Retina (tissue), 1 donor: ENCODE data around the gene FAM89B.
"Not testable (repeated sequence)": the region's sequence is repeated elsewhere in the genome, so short reads cannot be mapped to it uniquely, and the experiment has no call there.

Source experiments
- DNase-seq: peaks from one replicate; pipeline ENCODE4 v3.0.0-alpha.2; 2016

FAM89B gene

DNA sequence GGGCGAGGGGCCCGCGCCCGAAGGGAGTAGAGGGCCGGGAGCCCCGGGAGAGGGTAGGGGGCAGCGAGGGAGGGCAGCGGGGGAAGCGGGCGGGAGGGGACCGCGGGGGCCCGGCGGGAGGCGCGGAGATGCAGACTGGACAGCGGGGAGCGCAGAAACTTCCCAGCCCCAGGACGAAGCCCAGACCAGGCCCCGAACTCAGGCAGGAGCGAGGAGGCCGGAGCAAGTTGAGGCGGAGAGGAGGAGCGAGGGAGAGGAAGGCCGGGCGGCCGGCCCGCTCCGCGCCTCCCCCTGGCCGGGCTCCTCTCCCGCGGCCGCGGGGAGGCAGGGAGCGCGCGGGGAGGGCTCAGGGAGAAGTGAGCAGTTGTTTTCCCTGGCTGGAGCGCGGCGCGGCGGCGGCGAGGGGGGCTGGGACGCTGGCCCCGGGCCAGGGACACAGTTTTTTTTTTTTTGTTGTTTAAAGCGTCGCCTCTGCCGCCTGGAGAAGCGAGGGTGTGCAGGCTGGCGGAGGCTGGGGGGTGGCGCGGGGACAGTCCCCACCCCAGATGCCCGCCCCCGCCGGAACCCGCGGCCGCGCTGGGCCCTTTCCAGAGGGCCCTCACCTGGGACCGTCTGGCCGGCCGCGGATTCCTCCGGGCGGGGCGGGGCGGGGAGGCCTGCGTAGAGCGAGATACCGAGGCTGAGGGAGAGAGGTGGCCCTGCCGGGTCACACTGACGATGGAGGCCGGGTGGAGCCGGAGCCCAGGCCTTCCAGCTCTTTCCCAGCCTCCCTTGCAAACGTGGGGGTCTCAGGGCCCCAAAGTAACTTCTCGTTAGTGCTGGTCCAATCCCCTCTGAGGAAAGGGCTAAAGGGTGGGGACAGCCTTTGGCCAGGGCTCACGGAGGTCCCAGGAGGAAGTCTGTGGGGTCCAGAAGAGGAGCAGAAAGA is 14.1 kb upstream of the FAM89B start, which contains the start of gene LTBP3:
Gene LTBP3, minus strand, starts transcription at position 358 of the 928 bp plus-strand sequence. CDS start 400 bp downstream, outside the sequence.
- peak; percentile 83 for DNase-seq

DNA sequence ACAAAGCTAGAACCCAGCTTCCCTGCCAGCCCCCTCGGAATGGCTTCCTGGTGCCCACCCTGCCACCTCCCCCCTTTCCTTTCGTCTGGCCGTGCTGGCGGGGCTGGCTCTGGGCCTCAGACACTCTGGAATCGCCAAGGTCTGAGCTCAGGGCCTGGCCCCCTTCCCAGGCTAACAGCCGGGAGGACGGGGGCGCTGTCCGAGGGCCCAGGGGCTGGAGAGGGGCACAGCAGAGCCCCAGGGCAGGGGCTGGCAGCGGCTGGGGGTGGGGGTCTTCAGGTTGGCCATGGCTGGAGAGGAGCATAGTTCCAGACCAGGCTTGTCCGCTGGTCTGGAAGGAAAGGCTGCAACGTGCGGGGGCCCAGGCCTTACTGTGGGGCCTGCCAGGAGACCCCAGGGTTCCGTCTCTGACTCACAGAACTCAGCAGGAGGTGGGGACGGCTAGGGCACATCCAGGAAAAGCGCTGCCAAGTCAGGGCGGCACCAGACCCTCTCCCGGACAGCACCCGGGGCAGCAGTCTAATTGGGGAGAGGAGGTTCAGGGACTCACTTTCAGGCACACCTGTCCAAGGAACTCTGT is 13.3 kb upstream of the FAM89B start:
- DNase-seq = no peak

DNA sequence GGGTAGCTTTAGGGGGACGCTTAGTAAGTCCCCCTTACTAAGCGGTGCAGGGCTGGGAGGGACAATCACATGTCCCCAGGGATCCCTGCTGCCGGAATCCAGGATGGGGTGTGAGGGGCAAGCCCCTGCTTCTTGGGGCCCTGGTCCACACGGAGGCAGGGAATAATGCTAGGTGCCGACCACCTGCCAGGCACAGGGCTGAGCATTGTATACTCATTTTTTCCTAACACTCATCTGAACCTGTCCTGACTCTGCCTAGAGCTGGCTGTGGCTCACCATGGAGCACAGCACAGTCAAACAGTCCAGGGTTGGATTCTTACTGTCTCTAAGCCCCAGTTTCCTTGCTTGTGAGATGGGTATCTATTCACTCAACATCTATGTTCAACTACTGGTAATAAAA is 12.8 kb upstream of the FAM89B start:
- DNase-seq = no peak

DNA sequence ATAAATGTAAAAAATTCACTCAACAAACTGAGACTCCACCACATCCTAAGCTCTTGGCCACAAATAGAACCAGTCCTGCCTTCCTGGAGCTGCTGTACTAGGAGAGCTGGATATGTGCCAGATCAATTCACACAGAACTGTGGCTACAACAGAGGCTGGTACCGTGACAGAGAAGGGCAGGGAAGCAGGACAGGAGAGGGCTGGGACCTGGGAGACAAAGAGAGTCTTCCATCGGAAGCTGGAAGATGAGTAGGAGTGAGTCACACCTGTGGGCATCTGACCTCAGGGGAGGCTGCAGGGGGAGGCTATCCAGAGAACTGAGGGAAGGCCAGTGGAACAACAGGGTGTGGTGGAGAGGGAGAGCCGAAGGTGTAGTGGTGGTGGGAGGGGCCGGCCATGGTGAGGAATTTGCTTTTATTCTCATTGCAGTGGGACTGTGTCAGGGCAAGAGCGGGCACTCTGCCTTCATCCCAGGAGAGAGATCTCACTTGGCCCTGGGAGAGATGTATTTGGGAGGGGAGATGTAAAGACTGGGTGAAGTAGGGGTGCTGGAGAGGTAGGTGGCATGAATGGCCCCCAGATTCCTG is 12.3 kb upstream of the FAM89B start:
- DNase-seq = no peak

DNA sequence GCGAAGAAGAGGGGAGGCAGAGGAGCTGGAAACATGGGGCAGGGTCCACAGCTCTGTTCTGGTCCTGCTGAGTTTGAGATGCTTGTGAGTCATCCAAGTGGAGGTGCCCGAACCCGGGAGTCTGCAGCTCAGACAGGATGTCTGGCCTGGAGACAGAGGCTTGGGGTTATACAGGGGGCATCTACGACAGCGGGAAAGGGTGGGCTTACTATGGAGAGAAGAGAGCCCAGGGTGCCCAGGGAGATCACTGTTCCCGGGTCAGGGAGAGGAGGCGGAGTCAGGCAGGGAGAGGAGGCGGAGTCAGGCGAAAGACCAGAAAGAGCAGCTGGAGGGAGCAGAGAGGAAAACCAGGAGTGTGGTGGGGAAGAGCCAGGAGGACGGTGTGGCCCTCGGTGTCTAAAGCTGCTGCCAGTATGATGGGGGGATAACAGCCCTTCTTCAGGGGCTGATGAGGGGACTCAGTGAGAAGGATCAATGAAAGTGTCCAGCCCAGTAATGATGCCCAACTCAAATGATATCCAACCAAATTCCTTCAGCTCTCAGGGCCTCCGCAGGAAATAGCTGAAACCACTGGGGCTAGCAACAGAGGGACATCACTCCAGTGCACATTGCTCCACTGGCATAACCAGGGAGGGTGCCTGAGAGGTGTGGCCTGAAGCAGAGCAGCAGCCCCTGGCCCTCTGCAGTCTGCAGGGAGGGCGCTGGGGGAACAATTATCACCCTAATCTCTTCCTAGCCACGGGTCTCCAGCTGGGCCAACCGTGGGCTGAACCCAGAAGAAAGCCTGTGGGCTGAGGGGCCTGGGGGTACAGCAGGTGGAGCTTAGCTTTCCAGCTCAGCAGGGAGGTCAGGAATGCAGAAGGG is 11.6 kb upstream of the FAM89B start:
- peak; percentile 81 for DNase-seq

DNA sequence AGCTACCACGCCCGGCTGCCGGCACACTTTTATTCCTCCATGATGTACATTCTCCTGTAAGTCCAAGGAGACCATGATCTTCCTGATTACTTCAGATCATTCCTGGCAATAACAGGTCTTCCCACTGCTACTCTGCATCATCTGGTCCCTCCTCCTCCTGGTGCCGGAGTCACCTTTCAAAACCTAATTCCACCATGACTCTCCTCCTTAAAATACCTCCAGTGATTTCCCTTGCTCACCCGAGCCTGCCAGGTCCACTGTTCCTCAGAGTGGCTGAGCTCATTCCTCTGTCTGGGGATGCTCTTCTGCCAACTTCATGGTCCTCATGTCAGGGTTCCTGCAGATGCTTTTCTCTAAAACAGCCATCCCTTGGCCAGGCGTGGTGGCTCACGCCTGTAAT is 10.3 kb upstream of the FAM89B start:
- no peak for DNase-seq

DNA sequence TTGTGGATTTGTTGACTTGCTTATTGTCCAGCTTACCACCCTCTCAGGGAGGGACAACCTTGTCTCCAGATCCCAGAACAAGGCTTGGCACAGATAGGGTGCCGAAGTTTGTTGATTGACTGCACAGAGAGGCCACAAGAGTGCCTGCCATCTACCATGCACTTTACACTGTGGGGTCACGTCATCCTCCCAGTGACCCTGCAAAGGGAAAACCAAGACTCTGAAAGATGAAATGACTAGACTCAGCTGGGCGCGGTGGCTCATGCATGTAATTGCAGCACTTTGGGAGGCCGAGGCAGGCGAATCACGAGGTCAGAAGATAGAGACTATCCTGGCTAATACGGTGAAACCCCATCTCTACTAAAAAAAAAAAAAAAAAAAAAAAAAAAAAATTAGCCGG is 9.6 kb upstream of the FAM89B start:
- DNase-seq = no peak

DNA sequence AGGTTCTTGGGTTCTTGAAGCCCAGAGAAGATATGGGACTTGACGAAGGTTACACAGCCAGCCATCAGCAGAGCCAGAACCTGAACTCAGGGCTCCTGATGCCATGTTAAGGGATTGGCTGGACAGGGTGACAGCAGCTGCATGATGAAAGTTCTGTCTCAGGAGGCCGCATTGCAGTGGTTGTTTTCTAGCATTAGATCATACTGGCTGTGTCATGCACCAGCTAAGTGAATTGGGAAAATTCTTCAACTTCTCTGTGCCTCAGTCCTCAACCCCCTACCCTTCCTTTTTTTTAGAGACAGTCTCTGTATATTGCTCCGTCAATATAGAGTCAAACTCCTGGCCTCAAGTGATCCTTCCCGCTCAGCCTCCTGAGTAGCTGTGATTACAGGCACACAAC is 8.7 kb upstream of the FAM89B start:
- DNase-seq = no peak

DNA sequence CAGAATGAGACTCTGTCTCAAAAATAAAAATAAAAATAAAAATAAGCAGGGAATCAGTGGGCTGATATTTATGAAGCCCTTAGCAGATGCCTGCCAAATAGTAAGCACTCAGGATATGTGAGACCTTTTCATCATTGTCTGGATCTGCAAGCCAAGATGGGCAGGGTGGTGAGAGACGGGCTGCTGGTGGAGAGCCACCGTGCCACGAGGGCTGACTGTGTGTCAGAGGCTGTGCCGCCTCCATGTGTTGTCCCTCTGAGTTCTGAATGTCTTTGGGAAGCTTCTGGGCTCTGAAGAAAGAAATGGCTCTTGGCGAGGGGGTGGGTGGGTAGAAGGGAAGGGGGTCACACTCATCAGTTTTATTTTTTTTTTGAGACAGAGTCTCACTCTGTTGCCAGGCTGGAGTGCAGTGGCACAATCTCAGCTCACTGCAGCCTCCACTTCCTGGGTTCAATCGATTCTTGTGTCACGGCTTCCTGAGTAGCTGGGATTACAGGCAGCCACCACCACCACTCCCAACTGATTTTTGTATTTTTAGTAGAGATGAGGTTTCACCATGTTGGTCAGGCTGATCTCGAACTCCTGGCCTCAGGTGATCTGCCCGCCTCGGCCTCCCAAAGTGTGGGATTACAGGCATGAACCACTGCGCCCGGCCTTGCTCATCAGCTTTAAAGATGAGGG is 7.3 kb upstream of the FAM89B start:
- not testable (repeated sequence) for DNase-seq

DNA sequence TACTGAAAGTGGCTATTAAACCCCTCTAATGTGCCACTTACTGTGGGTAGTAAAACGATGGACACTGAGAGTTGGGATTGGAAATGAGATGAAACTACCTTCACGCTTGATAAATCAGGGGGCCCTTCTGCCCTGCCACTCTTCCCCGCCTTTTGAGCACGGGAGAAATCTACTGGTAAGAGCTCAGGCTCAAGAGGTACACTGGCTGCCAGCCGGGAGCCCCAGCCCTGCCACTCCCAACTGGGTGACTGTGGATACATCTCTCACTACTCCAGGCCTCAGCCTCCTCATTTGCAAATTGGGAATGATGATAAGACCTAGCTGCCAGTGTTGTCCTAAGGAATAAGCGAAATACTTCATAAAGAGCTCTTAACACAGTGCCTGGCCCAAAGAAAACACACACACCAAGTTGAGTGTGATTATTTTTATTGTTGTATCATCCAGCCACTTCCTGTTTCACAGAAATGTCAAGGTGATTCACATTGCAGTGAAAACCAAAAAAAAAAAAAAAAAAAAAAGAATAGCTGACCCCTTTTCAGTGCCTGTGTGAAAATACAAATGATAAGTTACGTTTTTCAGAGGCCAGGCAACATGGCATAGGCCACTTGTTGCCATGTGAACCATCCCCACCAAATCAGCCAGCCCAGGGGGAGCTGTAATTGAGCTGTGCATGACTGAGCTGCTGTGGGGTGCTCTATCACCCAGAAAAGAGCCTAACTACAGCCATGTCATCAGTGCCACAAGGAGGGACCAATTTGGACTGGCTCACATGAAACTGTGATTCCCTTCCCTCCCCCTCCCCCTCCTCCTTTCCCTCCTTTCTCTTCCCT is 6.5 kb upstream of the FAM89B start:
- no peak for DNase-seq

DNA sequence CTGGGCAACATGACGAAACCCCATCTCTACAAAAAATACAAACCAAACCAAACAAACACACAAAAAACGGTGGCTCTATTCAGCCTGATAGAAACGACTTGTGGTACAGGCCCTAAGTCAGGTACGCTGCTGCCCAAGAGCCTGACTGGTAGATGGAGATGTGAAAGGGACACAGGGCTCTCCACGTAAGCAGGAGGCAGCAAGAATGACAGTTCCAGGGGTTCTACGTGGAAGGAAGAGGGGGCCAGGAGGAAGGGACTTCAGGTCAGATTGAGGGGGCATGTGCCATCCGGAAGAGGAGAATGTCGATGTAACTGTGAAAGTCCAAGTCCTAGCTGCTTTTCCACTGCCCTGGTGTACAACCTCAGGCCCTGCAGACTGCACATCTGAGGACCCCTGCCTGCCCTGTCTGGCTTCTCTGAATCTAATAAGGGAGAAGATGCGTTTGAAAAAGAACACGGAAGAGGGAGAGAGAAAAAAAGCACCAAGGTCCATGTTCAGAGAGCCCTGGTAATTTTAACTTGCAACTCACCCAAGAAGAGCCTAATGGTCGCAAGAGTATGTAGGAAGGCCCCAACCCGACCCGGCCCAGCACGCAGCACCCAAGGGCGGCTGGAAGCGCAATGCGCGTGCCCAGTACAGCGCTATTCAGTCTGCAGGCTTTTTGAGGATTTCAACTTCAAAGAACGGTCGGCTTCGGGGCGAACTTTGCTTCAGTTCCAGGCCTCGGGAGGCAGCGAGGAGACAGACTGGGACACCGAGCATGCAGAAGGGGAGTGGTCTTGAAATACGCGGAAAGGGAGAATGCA is 3.0 kb upstream of the FAM89B start:
- no peak for DNase-seq

DNA sequence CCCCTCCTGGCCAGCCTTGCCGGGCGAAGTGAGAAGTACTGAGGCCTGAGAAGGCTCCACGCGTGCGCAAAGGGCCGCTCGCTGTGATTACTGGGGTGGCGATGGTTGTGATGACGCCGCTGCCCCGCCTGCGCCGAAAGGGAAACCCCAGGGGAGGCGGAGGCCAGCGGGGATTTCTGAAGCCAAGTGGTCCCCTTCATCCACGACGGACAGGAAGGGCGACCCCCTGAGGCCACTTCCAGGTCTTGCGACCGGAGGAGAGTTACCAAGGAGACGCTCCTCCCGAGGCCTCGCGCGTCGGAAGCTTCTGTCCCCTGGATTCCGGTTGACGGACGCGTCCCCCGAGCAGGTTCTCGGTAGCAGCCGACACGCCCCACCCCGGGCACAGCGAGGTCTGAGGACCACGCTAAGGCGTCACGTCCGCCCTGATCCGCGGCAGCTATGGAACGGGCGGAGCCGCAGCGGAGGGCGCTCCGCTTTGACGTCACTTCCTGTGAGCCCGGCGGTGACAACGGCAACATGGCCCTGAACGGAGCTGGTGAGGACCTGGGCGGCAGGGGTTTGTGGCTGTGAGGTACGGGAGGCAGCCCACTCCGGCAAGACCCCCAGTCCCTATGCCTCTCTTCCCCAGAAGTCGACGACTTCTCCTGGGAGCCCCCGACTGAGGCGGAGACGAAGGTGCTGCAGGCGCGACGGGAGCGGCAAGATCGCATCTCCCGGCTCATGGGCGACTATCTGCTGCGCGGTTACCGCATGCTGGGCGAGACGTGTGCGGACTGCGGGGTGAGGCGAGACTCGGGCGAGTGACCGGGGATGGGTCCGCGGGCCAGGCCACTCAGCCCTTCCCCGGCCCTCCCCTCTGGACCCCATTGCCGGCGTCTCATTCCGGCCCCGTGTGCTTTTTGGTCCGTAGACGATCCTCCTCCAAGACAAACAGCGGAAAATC is 2.1 kb upstream of the FAM89B start, which contains the start of gene ZNRD2:
Gene ZNRD2, plus strand, starts transcription at position 505 of the 946 bp plus-strand sequence. Its CDS starts 15 bp downstream, at position 520.
- peak; percentile 99 for DNase-seq

DNA sequence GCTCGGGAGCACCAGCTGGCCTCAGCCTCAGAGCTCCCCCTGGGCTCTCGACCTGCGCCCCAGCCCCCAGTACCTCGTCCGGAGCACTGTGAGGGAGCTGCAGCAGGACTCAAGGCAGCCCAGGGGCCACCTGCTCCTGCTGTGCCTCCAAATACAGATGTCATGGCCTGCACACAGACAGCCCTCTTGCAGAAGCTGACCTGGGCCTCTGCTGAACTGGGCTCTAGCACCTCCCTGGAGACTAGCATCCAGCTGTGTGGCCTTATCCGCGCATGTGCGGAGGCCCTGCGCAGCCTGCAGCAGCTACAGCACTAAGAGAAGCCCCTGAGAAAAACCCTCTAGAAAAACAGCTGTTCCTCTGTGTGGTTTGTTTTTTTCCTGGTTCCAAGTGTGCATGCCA is 918 bp upstream of the FAM89B start:
- no peak for DNase-seq

DNA sequence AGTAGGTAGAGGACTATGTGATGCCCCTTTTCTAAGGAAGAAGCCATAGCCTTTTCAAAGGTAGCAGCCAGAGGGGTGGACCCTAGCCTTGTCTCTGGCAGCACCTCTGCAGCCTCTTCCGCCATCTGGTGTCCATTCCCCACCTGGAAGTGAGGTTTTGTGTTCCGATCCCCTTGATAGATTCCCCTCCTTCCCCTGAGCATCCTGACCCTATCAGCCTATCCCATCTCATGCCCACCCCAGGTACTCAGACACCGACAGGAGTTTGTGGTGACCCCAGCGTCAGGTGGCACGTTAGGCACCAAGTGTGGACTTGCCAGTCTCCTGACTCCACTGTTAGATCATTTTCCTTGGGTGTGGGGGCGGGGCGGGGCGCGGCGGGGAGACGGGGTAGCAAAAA is 398 bp upstream of the FAM89B start:
- DNase-seq = no peak

DNA sequence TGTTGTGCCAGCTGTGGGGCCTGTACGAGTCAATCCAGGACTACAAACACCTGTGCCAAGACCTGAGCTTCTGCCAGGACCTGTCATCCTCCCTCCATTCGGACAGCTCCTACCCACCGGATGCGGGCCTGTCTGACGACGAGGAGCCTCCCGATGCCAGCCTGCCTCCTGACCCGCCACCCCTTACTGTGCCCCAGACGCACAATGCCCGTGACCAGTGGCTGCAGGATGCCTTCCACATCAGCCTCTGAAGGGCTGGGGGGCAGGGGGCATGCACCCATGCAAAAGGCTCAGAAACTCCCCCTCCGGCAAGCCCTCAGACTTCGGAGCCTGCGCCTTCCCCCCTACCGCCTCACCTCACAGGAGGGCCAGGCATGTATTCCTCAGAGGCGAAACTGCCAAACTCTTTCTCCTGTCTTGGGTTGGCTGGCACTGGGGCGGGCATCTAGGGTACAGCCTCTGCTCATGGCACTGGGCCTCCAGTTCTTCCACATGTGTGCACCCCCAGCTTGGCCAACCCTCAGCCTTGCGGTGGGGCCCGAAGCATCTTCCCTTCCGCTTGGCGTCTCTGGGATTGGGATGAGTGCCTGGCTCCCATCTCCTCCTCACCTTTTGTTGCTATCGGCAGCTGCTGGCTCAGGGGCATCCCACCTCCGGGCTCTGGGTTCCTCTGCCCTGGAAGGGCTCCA is 1.2 kb downstream of the FAM89B start:
- no peak for DNase-seq

DNA sequence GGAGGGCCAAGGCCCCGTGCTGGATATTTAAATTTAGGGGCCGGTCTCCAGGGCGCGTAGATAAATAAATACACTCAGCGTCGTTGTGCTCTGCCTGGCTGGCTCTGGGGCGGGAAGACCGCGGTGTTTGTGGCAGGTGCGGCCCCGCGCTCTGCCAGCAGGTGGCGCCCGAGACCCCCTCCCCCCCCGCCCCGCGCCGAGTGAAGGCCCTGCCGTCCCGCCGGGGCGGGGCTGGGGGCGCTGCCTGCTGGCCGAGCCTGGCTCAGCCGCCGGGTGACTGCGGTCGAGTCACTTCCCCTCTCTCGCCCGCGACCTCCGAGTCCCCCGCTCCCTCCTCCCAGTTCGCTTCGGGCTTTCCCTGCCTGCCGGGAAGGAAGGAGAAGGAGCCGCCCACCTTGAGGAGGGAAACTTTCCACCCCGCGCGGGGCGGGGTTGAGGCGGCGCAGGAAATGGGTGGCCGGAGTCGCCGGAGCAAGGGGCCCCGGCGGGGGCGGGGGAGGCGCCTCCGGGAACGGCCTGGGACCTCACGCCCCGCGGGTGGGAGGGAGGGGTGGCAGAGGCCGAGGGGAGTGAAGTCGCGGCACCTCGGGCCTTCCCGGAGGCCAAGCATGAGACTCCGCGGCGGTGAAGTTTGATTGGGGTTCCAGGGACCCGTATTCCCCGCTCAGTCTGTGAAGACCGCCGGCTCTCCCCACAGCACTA is 1.9 kb downstream of the FAM89B start:
- peak; percentile 83 for DNase-seq

DNA sequence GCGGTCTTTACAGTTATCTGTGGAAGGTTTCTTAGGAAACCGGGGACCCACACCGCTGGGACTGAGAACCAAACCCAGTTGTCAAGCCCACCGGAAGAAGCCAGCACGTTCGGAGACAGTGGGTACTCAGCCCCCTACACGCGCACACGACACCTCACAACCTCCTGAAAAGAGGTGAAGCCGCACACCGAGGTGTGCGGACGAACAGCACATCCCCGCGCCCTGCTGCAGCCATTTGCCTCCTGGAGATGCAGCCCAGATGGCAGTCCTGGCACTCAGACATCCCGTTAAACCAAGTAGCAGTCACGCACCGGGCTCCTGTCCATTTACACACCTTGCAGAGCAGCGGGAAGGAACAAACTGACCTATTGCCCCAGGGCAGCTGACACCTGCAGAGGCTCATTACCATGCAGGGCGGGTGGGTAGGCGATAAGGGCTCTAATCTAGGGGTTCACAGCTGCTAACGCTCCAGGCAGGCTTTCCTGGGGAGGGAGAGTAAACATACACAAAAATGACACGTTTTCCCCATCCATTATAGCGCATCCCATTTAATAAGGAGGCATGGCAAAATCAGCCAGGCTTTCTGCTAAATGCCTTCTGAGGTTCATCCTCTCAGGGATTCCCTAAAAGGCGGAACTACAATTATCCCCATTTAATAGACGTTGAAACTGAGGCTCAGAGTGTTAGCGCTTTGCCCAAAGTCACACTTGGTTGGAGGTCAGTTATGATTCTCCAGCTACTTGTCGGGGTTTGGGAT is 2.7 kb downstream of the FAM89B start:
- DNase-seq = no peak
